HepG2 (cell line): ENCODE measurements around the gene EEF1A2. TPM values are rescaled to one million over a fixed set of nuclear protein-coding genes. Genes with fewer than 3 reads are reported as not detected.
A peak's percentile ranks its signal among the peaks of the same experiment; 100 is the strongest.

Source experiments
- ATAC-seq: fragments of 200-7000 bp; cut with Tn5 transposase; 3 replicates; pipeline ENCODE4 v1.9.1; 2020; ENCODE audit warnings: mild to moderate bottlenecking, moderate library complexity
- BruUV-seq: library from RNA; stranded (reverse); fragments of 400-500 nt; replicated peaks from 2 replicates; lab custom pipeline; 2021; lab: Mats Ljungman, UMichigan
- CTCF ChIA-PET: fragments of 300-600 bp; formaldehyde crosslinking; extraction: SDS; loops from one replicate; lab custom pipeline; 2021; ENCODE audit warnings: low total read pairs, inconsistent platforms, low intra/inter-chr PET ratio; lab: Yijun Ruan, JAX
- POLR2A ChIA-PET: fragments of 350-600 bp; sonication (Branson Sonifier 250); formaldehyde crosslinking; loops from one replicate; lab custom pipeline; 2020; ENCODE audit warnings: antibody characterized with exemption, inconsistent platforms; lab: Yijun Ruan, JAX
- DNase-seq: peaks from one replicate; pipeline ENCODE4 v3.0.0-alpha.2; 2015; ENCODE audit warnings: low spot score
- FAIRE-seq: peaks from 3 replicates; lab custom pipeline; 2011; peaks lifted over from hg19 to GRCh38; lab: Jason Lieb, UNC
- H2AFZ ChIP-seq: one replicate; pipeline ENCODE4 v1.6.1; 2011; ENCODE audit warnings: low read length, inconsistent platforms
- H3K27ac ChIP-seq: fragments of 300-600 bp; 3 replicates; pipeline ENCODE4 v1.8.0; 2011; ENCODE audit warnings: mixed run types, mild to moderate bottlenecking, mixed read lengths, low read length, inconsistent platforms; ENCODE audit not compliant: insufficient read depth; ENCODE audit errors: extremely low read length
- H3K27me3 ChIP-seq, 2 experiments: fragments of 200-600 bp in 1 of 2; 2 replicates in 1 of 2; 3 replicates in 1 of 2; pipeline versions ENCODE4 v1.6.0 to v1.8.0; 2011; ENCODE audit warnings: low read length in 2 of 2, mild to moderate bottlenecking in 2 of 2, moderate library complexity in 2 of 2, inconsistent platforms in 1 of 2; ENCODE audit not compliant: insufficient read depth in 2 of 2, control insufficient read depth in 1 of 2
- H3K36me3 ChIP-seq, 2 experiments: fragments of 200-600 bp in 1 of 2; replicated peaks in 1 of 2; 2 replicates in 1 of 2; 3 replicates in 1 of 2; pipeline versions ENCODE4 v1.5.1 to v1.8.0; 2011; ENCODE audit warnings: low read length in 2 of 2, inconsistent platforms in 1 of 2; ENCODE audit not compliant: insufficient read depth in 2 of 2, control insufficient read depth in 1 of 2
- H3K4me1 ChIP-seq: 2 replicates; pipeline ENCODE4 v1.5.1; 2012; ENCODE audit warnings: low read length, inconsistent platforms; ENCODE audit not compliant: insufficient read depth
- H3K4me2 ChIP-seq: 2 replicates; pipeline ENCODE4 v1.6.0; 2011; ENCODE audit warnings: low read depth, low read length, inconsistent platforms
- H3K4me3 ChIP-seq, 3 experiments: fragments of 200-600 bp in 1 of 3; sonication (generic), shearing (Covaris generic) in 1 of 3; replicated peaks in 1 of 3; 2 replicates each; pipeline ENCODE4 v1.5.1; 2011 to 2016; ENCODE audit warnings: low read length in 3 of 3, inconsistent platforms in 2 of 3, low read depth in 2 of 3, mild to moderate bottlenecking in 2 of 3, control low read depth in 1 of 3, mixed read lengths in 1 of 3; ENCODE audit not compliant: insufficient read depth in 1 of 3
- H3K79me2 ChIP-seq: one replicate; pipeline ENCODE4 v1.6.1; 2011; ENCODE audit warnings: low read length, inconsistent platforms; ENCODE audit not compliant: insufficient read depth
- H3K9ac ChIP-seq: 2 replicates; pipeline ENCODE4 v1.6.0; 2011; ENCODE audit warnings: mild to moderate bottlenecking, low read depth, low read length, inconsistent platforms; ENCODE audit not compliant: insufficient read depth
- H3K9me3 ChIP-seq: 2 replicates; pipeline ENCODE4 v1.5.1; 2012; ENCODE audit warnings: mild to moderate bottlenecking, low read length
- H4K20me1 ChIP-seq: 2 replicates; pipeline ENCODE4 v1.6.0; 2011; ENCODE audit warnings: inconsistent platforms, mild to moderate bottlenecking, low read length, moderate library complexity; ENCODE audit not compliant: insufficient read depth
- HNRNPLL ChIP-seq: fragments of 200-400 bp; formaldehyde crosslinking; IDR thresholded peaks from 2 replicates; pipeline ENCODE4 v1.6.1; 2017; ENCODE audit warnings: mild to moderate bottlenecking, low read depth, low read length; ENCODE audit not compliant: poor library complexity, severe bottlenecking
- ZNF326 ChIP-seq: sonication (generic); formaldehyde crosslinking; IDR thresholded peaks from 2 replicates; pipeline ENCODE4 v1.4.0; 2020; ENCODE audit warnings: missing genetic modification reagents, borderline replicate concordance
- ZNF776 ChIP-seq: sonication (generic); formaldehyde crosslinking; IDR thresholded peaks from 2 replicates; pipeline ENCODE4 v1.4.0; 2020; ENCODE audit warnings: mild to moderate bottlenecking, missing genetic modification reagents
- WGBS: methylation state at CpG from one replicate; pipeline ENCODE4 v1.1.6; 2017; ENCODE audit warnings: low lambda C conversion rate; 5-methylcytosine and 5-hydroxymethylcytosine counted together
- in situ Hi-C: cut with HindIII; loops from 2 replicates; pipeline ENCODE4 v1.10.0; 2017; ENCODE audit warnings: low pct_unique_long_range_greater_than_20kb; ENCODE audit not compliant: extremely low pct_ligation_motif_present
- intact Hi-C: fragments of 100-400 bp; cut with micrococcal nuclease; formaldehyde crosslinking; loops from one replicate; pipeline ENCODE4 v1.10.0; 2022; ENCODE audit not compliant: unreplicated experiment
- polyA plus RNA-seq, 8 experiments: library from polyadenylated mRNA; depleted of rRNA in 3 of 8; stranded (reverse) in 7 of 8; unstranded in 1 of 8; fragments of >200 nt; fragmentation: Illumina TruSeq in 4 of 8; extraction: Trizol in 4 of 8; gene quantifications; 2 replicates each; pipeline versions ENCODE4 v1.2.1 to v1.2.3, GENCODE V29; 2011 to 2016; ENCODE audit warnings: low read depth in 4 of 8, missing spikeins in 1 of 8, mixed read lengths in 1 of 8; ENCODE audit not compliant: insufficient read depth in 1 of 8
- total RNA-seq, 5 experiments: library from RNA; depleted of rRNA; stranded (reverse); fragments of >200 nt; fragmentation: Illumina TruSeq; extraction: Trizol; gene quantifications; 2 replicates each; pipeline ENCODE4 v1.2.3, GENCODE V29; 2016; ENCODE audit warnings: low read depth in 1 of 5
- TF ChIP-seq, protein P1 (sequence below): sonication (generic); formaldehyde crosslinking; IDR thresholded peaks from 2 replicates; pipeline ENCODE4 v1.4.0; 2020; ENCODE audit warnings: missing genetic modification reagents, borderline replicate concordance
- TF ChIP-seq, protein P2 (sequence below): sonication (generic); formaldehyde crosslinking; IDR thresholded peaks from 2 replicates; pipeline ENCODE4 v1.4.0; 2020; ENCODE audit warnings: missing genetic modification reagents, mild to moderate bottlenecking, borderline replicate concordance
- TF ChIP-seq, protein P3 (sequence below): sonication (generic); formaldehyde crosslinking; IDR thresholded peaks from 2 replicates; pipeline ENCODE4 v1.4.0; 2020; ENCODE audit warnings: mild to moderate bottlenecking, missing genetic modification reagents

EEF1A2 gene
- total and polyA plus RNA-seq, 2 of the 13 experiments (the other 11 are each of a cell fraction or from before 2014, with no cell fraction given), result 0.44 to 0.87 TPM

DNA sequence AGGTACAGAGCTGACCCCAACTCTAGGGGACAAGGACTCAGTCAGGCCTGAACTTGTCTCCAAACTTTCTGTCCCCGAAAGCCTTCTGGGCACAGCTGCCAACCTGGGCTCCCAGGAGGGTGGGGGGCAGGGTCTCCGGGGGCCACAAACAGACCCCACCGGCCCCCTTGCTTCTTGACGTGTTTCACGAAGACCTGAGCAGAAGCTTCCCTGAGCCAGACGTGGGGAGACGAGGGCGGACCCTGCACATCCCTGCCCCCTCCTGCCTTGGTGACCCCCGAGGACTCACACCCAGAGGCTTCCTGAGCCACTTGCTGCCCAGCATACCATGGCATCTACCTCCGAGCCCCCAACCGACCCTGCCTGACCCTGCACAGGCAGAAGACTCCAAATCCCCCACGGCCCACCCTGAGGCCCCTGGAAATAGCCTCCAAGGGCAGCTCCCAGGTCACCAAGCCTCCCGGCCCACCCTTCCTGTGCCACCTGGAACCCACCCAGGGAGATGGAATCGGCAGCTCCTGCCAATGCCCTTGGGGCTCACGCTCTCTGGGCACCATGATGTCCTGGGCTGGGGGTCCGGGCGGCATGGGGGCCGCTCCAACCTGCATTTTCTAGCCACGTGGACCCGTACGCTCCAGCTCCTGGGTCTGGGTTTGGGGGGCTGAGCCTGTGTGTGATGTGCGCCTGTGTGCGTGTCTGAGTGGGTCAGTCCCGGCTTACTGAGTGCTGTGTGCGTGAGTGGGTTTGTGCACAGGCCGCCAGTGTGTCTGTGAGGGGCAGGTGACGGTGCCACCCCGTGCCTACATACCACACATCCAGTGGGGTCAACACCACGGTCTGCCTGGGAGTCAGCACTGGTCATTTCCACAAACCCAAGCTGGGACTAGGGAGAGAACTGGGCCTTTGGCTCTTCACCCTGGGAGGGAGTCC lies 40.8 kb upstream of the EEF1A2 start:
- FAIRE-seq, result no peak
- H3K27me3 ChIP-seq, result peaks cover 41 to 69% of the 10 kb centered on the region in 2 experiments
- TF ChIP-seq, protein P1, sequence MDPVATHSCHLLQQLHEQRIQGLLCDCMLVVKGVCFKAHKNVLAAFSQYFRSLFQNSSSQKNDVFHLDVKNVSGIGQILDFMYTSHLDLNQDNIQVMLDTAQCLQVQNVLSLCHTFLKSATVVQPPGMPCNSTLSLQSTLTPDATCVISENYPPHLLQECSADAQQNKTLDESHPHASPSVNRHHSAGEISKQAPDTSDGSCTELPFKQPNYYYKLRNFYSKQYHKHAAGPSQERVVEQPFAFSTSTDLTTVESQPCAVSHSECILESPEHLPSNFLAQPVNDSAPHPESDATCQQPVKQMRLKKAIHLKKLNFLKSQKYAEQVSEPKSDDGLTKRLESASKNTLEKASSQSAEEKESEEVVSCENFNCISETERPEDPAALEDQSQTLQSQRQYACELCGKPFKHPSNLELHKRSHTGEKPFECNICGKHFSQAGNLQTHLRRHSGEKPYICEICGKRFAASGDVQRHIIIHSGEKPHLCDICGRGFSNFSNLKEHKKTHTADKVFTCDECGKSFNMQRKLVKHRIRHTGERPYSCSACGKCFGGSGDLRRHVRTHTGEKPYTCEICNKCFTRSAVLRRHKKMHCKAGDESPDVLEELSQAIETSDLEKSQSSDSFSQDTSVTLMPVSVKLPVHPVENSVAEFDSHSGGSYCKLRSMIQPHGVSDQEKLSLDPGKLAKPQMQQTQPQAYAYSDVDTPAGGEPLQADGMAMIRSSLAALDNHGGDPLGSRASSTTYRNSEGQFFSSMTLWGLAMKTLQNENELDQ, result no peak
- TF ChIP-seq HNRNPLL, result peak; percentile 12
- TF ChIP-seq, protein P2, sequence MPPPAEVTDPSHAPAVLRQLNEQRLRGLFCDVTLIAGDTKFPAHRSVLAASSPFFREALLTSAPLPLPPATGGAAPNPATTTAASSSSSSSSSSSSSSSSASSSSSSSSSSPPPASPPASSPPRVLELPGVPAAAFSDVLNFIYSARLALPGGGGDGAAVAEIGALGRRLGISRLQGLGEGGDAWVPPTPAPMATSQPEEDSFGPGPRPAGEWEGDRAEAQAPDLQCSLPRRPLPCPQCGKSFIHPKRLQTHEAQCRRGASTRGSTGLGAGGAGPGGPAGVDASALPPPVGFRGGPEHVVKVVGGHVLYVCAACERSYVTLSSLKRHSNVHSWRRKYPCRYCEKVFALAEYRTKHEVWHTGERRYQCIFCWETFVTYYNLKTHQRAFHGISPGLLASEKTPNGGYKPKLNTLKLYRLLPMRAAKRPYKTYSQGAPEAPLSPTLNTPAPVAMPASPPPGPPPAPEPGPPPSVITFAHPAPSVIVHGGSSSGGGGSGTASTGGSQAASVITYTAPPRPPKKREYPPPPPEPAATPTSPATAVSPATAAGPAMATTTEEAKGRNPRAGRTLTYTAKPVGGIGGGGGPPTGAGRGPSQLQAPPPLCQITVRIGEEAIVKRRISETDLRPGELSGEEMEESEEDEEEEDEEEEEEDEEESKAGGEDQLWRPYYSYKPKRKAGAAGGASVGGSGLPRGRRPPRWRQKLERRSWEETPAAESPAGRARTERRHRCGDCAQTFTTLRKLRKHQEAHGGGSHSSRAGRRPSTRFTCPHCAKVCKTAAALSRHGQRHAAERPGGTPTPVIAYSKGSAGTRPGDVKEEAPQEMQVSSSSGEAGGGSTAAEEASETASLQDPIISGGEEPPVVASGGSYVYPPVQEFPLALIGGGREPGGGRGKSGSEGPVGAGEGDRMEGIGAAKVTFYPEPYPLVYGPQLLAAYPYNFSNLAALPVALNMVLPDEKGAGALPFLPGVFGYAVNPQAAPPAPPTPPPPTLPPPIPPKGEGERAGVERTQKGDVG (CRISPR knock-in tag), result 0 out of 2 replicates have a peak, but pooled peaks have one; percentile 15
- TF ChIP-seq ZNF326, result no peak
- TF ChIP-seq ZNF776 (CRISPR knock-in tag), result 0 out of 2 replicates have a peak, but pooled peaks have one; percentile 24
- TF ChIP-seq, protein P3, sequence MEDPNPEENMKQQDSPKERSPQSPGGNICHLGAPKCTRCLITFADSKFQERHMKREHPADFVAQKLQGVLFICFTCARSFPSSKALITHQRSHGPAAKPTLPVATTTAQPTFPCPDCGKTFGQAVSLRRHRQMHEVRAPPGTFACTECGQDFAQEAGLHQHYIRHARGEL, result 0 out of 2 replicates have a peak, but pooled peaks have one; percentile 46
- H3K4me1 ChIP-seq, result peaks cover 51% of the 10 kb centered on the region
- no peak overlapping the region for H3K27ac ChIP-seq
- H4K20me1 ChIP-seq, result no peaks in the 10 kb centered on the region
- H3K36me3 ChIP-seq, result no peaks in the 10 kb centered on the region
- DNase-seq, result no peak
- peak overlapping the region; percentile 54; the same call in 1 of the 2 replicates for H3K4me2 ChIP-seq
- H3K4me3 ChIP-seq, result peak overlapping the region in 1 of 3 experiments; percentile 15; a peak in 1 of 6 replicates
- H3K9ac ChIP-seq, result no peak overlapping the region
- no peaks in the 10 kb centered on the region for H3K9me3 ChIP-seq
- CTCF ChIA-PET, result interaction anchor here (2.7 kb wide), 1 partner anchor 40 kb away, joined by 29 read pairs; no protein-coding TSS in a partner anchor
- no peaks in the 10 kb centered on the region for H3K79me2 ChIP-seq
- WGBS, result 49% methylated on average over 24 of the region's 29 CpGs
- in situ Hi-C loops, result loop anchor here (5.0 kb wide), 1 partner anchor 38 kb away; no protein-coding TSS in a partner anchor
- H2AFZ ChIP-seq, result no peak overlapping the region
- no peak for ATAC-seq
- POLR2A ChIA-PET, result interaction anchor here (0.8 to 2.2 kb wide), 3 partner anchors 18 to 325 kb away, joined by 3 to 11 read pairs (median 3); partner anchors contain the start of genes PPDPF, RTEL1 and TPD52L2
- no TSS peak for BruUV-seq
- intact Hi-C loops, result loop anchor here (2.0 to 10.0 kb wide), 5 partner anchors 88 to 433 kb away; partner anchors contain the start of genes GMEB2, LIME1, RTEL1 and SLC2A4RG
